DMS153 (cell line): ENCODE data around the gene PRKAB2.
"Not testable (repeated sequence)": the region's sequence is repeated elsewhere in the genome, so short reads cannot be mapped to it uniquely, and the experiment has no call there.

Source experiments
- DNase-seq: peaks from one replicate; lab custom pipeline; 2025; lab: John Stamatoyannopoulos, UW

Gene PRKAB2

GRCh38 chr1:147172168-147173016, at the start of gene PRKAB2:
Gene PRKAB2 (minus strand): TSS chr1:147172470. CDS start chr1:147172144, 326 bp downstream.
- DNase-seq: peak; percentile 97

- no peak for DNase-seq
These were observed 46.3 kb upstream of the PRKAB2 start for GRCh38 chr1:147218606-147219005.

- DNase-seq: no peak
These were observed 44.9 kb upstream of the PRKAB2 start for GRCh38 chr1:147217141-147217540.

- no peak for DNase-seq
These were observed 43.9 kb upstream of the PRKAB2 start for GRCh38 chr1:147216124-147216523.

GRCh38 chr1:147215540-147215916, 43.3 kb upstream of the PRKAB2 start:
- DNase-seq: no peak

- DNase-seq: no peak
These were observed 42.7 kb upstream of the PRKAB2 start for GRCh38 chr1:147214842-147215539.

- DNase-seq: no peak
These were observed 42.1 kb upstream of the PRKAB2 start for GRCh38 chr1:147214325-147214724.

- no peak for DNase-seq
These were observed 41.0 kb upstream of the PRKAB2 start for GRCh38 chr1:147213271-147213670.

- DNase-seq: no peak
These were observed 39.3 kb upstream of the PRKAB2 start for GRCh38 chr1:147211577-147211976.

- DNase-seq: no peak
These were observed 38.7 kb upstream of the PRKAB2 start for GRCh38 chr1:147210987-147211386.

- DNase-seq: no peak
These were observed 37.9 kb upstream of the PRKAB2 start for GRCh38 chr1:147209825-147210821.

- no peak for DNase-seq
These were observed 36.3 kb upstream of the PRKAB2 start for GRCh38 chr1:147208619-147209018.

- no peak for DNase-seq
These were observed 34.9 kb upstream of the PRKAB2 start for GRCh38 chr1:147207192-147207591.

GRCh38 chr1:147204080-147204479, 31.8 kb upstream of the PRKAB2 start:
- no peak for DNase-seq

- no peak for DNase-seq
These were observed 30.3 kb upstream of the PRKAB2 start for GRCh38 chr1:147202576-147202975.

GRCh38 chr1:147201786-147202185, 29.5 kb upstream of the PRKAB2 start:
- no peak for DNase-seq

GRCh38 chr1:147201276-147201675, 29.0 kb upstream of the PRKAB2 start:
- DNase-seq: no peak

- not testable (repeated sequence) for DNase-seq
These were observed 25.1 kb upstream of the PRKAB2 start for GRCh38 chr1:147197324-147197723.

GRCh38 chr1:147189514-147189913, 17.2 kb upstream of the PRKAB2 start:
- no peak for DNase-seq

GRCh38 chr1:147185432-147185831, 13.2 kb upstream of the PRKAB2 start:
- no peak for DNase-seq

- no peak for DNase-seq
These were observed 5.5 kb upstream of the PRKAB2 start for GRCh38 chr1:147177611-147178380.
